GM11168 (cell line): ENCODE measurements around the gene IFNG.
"Not testable (repeated sequence)": the region's sequence is repeated elsewhere in the genome, so short reads cannot be mapped to it uniquely, and the experiment has no call there.

ENCODE experiments used
- in situ Hi-C: fragments of 300-500 bp; cut with MboI; formaldehyde crosslinking; loops from one replicate; pipeline ENCODE4 v1.12.0; 2022; ENCODE audit warnings: low sequenced_read_pairs; ENCODE audit not compliant: unreplicated experiment

Gene IFNG

GRCh38 chr12:68159681-68160304 lies at the start of gene IFNG:
Gene IFNG (minus strand): TSS chr12:68159740. CDS start chr12:68159615, 125 bp downstream.
- in situ Hi-C loops: no loop called here

GRCh38 chr12:68209048-68209728 lies 49.6 kb upstream of the IFNG start:
- in situ Hi-C loops: not testable (repeated sequence)

GRCh38 chr12:68207276-68207675 lies 47.7 kb upstream of the IFNG start:
- in situ Hi-C loops: no loop called here

- in situ Hi-C loops: no loop called here
Measured at GRCh38 chr12:68206446-68206845, 46.9 kb upstream of the IFNG start.

- in situ Hi-C loops: no loop called here
Measured at GRCh38 chr12:68203460-68203875, 43.9 kb upstream of the IFNG start.

- in situ Hi-C loops: no loop called here
Measured at GRCh38 chr12:68200854-68201253, 41.3 kb upstream of the IFNG start.

GRCh38 chr12:68199127-68199526 lies 39.6 kb upstream of the IFNG start:
- in situ Hi-C loops: no loop called here

GRCh38 chr12:68198507-68199086 lies 39.1 kb upstream of the IFNG start:
- in situ Hi-C loops: no loop called here

GRCh38 chr12:68190301-68190700 lies 30.8 kb upstream of the IFNG start:
- in situ Hi-C loops: no loop called here

- in situ Hi-C loops: no loop called here
Measured at GRCh38 chr12:68189821-68190242, 30.3 kb upstream of the IFNG start.

- in situ Hi-C loops: no loop called here
Measured at GRCh38 chr12:68185598-68185997, 26.1 kb upstream of the IFNG start.

- in situ Hi-C loops: no loop called here
Measured at GRCh38 chr12:68180792-68181744, 21.5 kb upstream of the IFNG start.

GRCh38 chr12:68178774-68179439 lies 19.4 kb upstream of the IFNG start:
- in situ Hi-C loops: no loop called here

GRCh38 chr12:68178184-68178583 lies 18.6 kb upstream of the IFNG start:
- in situ Hi-C loops: no loop called here

- in situ Hi-C loops: no loop called here
Measured at GRCh38 chr12:68177562-68177961, 18.0 kb upstream of the IFNG start.

- in situ Hi-C loops: no loop called here
Measured at GRCh38 chr12:68176257-68176656, 16.7 kb upstream of the IFNG start.

- in situ Hi-C loops: no loop called here
Measured at GRCh38 chr12:68175557-68176061, 16.1 kb upstream of the IFNG start.

GRCh38 chr12:68174761-68175160 lies 15.2 kb upstream of the IFNG start:
- in situ Hi-C loops: not testable (repeated sequence)

GRCh38 chr12:68173792-68174191 lies 14.3 kb upstream of the IFNG start:
- in situ Hi-C loops: no loop called here

- in situ Hi-C loops: no loop called here
Measured at GRCh38 chr12:68170726-68171125, 11.2 kb upstream of the IFNG start.
